A549 treated with Mapracorat at 1 μM for 4 hours (cell line): ENCODE measurements around the gene ZNF695. TPM values are rescaled to one million over a fixed set of nuclear protein-coding genes. Genes with fewer than 3 reads are reported as not detected.

Experiments
- total RNA-seq: library from RNA; stranded (reverse); fragments of 200-300 nt; extraction: Qiagen RNA extraction; gene quantifications from 5 replicates; pipeline ENCODE4 v1.2.3, GENCODE V29; 2022

The ZNF695 gene
- total RNA-seq, result 2.1 to 3.2 TPM (median 2.4 TPM) in 5 replicates

DNA sequence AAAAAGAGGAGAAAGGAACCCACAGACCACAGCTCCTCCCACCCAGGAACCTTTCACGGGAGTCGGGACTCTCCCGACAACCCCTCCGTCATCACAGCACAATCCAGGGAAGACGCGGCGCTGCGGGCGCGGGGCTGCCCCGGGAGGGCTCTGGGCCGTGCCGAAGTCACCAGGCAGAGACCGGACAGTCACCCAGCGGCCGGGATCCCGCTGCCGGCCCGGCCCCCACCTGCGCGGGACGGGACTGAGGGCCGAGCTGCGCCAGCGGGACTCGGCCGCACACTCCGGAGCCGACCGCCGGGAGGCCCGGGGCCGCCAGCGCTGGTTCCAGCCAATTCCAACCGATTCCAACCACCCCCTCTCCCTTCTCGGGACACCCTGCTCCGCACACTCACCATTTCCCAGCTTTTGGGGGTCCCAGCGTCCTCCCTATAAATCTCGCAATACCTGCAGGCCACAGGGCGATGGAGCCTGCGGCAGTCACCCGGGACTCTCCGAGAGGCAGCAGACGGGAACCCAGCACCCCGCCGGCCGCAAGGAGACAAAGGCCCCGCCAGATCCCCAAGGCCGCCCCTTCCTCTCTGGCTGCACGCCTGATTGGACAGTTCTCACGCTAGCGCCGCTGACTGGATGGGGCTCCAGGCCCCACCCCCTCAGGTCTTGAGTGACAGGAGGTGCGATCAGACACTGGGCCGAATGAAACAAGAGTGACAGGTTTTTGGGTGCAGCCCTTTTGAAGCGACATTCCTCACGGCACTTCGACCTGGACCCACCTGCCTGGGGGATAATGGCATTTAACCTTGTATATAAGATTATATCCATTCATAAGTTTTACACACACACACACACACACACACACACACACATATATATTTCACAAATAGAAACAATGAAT lies at the start of gene ZNF695:
Gene ZNF695 (minus strand): TSS at position 547 of the 895 bp plus-strand sequence. CDS start 149 bp downstream, at position 398.

Other genes starting within 250 kb of the ZNF695 start
- 22.6 to 31.5 TPM (median 29.0 TPM) in 5 replicates for gene AHCTF1, start 76.1 kb downstream of the ZNF695 start, total RNA-seq
- 3.3 to 4.4 TPM (median 3.5 TPM) in 5 replicates for gene ZNF670, start 70.8 kb upstream of the ZNF695 start, total RNA-seq
- gene ZNF669, start 96.3 kb upstream of the ZNF695 start, total RNA-seq, result 2.8 to 4.5 TPM (median 3.4 TPM) in 5 replicates
- gene ZNF124, start 164.0 kb upstream of the ZNF695 start, total RNA-seq, result 4.0 to 5.2 TPM (median 4.8 TPM) in 5 replicates
- gene VN1R5, start 248.0 kb upstream of the ZNF695 start, total RNA-seq, result not detected in 5 replicates